HG03558 (cell line): Measurements from ENCODE around the gene RNF112.

ENCODE experiments used
- ATAC-seq: cut with Tn5 transposase; IDR thresholded peaks from one replicate; pipeline ENCODE4 v1.9.1; 2021; ENCODE audit warnings: moderate number of reproducible peaks; ENCODE audit not compliant: unreplicated experiment; ENCODE audit errors: extremely low read depth

The RNF112 gene

DNA sequence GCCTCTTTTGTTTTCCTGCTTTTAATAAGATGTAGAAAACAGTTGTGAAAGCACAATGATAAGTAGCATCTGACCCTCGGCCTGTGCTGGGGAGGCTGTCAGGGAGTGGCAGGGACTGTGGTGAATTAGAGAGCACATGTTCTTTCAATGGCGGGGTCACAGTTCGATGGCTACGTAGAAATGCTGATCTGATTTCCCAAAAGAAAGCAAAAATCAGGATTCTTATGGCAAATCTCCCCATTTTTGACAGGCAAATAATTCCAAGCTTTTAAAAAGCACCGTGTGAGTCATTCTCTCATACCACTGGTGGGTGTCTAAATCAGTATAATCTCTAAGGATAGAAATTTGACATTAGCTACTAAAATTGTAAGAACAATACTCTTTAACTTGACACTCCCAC lies 36.9 kb upstream of the RNF112 start:
- no peak for ATAC-seq

- no peak for ATAC-seq
Observed at GRCh38 chr17:19375732-19376131, 35.3 kb upstream of the RNF112 start.

GRCh38 chr17:19376811-19377210 lies 34.2 kb upstream of the RNF112 start:
- ATAC-seq, result no peak

DNA sequence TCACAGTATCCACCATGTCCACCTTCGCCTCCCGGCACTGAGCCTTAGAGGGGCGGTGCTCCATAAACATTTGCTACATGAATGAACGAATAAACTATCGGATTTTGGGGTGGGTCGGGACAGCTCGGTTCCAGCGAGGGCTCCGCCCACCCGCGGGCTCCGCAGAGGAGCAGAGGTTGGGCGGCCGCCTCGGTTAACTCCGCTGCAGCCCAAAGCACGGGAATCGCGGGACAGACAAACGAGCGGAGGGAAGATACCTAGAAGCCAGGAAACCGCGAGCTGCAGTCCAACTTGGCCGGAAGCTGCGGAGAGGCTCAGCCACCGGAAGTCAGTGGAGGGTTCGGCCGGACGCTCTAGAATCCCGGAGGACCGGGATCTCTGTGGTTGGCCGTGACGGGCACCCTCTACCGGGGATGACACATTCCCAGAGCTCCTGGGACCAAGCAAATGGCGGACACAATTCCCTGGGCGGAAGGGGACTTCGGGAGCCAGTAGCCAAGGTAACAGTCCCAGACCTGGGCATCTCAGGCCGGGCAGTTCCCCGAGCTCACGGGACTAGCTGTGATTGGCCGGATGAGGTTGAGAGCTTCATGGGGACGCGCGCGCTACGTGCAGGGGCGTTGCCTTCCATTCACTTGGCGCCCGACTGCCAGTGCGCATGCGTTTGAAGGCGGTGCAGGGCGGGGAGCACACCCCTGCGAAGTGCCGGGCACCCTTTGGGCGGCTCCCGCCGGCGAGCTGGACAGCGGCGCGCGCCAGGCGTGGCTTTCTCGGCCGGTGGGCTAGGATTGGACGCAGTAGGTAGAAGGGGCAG lies 33.2 kb upstream of the RNF112 start:
- peak; percentile 81 for ATAC-seq

GRCh38 chr17:19378416-19379360 lies 32.3 kb upstream of the RNF112 start, which contains the start of gene MAPK7:
Gene MAPK7 (plus strand): TSS chr17:19378498. CDS start chr17:19378901, 403 bp downstream.
- no peak for ATAC-seq

- no peak for ATAC-seq
Observed at GRCh38 chr17:19379361-19380065, 31.5 kb upstream of the RNF112 start.

DNA sequence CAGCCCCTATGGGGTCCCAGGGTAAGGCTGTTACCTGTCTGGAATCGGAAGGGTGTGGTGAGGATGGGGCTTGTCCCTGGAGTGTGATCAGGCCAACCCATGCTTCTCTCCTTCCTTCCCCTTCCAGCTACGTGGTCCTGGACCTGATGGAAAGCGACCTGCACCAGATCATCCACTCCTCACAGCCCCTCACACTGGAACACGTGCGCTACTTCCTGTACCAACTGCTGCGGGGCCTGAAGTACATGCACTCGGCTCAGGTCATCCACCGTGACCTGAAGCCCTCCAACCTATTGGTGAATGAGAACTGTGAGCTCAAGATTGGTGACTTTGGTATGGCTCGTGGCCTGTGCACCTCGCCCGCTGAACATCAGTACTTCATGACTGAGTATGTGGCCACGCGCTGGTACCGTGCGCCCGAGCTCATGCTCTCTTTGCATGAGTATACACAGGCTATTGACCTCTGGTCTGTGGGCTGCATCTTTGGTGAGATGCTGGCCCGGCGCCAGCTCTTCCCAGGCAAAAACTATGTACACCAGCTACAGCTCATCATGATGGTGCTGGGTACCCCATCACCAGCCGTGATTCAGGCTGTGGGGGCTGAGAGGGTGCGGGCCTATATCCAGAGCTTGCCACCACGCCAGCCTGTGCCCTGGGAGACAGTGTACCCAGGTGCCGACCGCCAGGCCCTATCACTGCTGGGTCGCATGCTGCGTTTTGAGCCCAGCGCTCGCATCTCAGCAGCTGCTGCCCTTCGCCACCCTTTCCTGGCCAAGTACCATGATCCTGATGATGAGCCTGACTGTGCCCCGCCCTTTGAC lies 30.3 kb upstream of the RNF112 start:
- ATAC-seq, result no peak

- ATAC-seq, result no peak
Observed at GRCh38 chr17:19381361-19381740, 29.7 kb upstream of the RNF112 start.

- no peak for ATAC-seq
Observed at GRCh38 chr17:19381741-19382444, 29.1 kb upstream of the RNF112 start.

DNA sequence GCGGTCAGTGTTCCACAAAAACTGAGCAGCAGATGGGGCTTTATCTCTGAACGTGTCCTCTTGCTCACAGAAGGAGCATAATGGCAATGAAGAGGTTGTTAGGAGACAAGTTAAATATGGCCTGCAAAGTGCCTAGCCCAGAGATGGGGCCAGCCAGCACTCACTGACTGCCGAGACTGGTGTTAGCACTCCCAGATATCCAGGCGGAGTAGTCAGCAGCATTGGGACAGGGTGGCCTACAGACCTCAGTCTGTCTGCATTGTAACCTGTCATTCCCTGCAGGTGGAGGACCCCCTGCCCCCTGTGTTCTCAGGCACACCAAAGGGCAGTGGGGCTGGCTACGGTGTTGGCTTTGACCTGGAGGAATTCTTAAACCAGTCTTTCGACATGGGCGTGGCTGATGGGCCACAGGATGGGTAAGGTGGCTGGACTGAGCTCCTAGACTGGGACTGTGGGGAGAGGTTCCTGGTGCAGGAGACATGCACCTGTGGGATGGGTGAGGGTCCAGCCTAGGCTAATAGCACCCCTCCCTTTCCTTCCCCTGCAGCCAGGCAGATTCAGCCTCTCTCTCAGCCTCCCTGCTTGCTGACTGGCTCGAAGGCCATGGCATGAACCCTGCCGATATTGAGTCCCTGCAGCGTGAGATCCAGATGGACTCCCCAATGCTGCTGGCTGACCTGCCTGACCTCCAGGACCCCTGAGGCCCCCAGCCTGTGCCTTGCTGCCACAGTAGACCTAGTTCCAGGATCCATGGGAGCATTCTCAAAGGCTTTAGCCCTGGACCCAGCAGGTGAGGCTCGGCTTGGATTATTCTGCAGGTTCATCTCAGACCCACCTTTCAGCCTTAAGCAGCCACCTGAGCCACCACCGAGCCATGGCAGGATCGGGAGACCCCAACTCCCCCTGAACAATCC lies 28.2 kb upstream of the RNF112 start:
- no peak for ATAC-seq

GRCh38 chr17:19383681-19384470 lies 27.2 kb upstream of the RNF112 start:
- ATAC-seq, result no peak

GRCh38 chr17:19384723-19385391 lies 26.2 kb upstream of the RNF112 start:
- ATAC-seq, result no peak

DNA sequence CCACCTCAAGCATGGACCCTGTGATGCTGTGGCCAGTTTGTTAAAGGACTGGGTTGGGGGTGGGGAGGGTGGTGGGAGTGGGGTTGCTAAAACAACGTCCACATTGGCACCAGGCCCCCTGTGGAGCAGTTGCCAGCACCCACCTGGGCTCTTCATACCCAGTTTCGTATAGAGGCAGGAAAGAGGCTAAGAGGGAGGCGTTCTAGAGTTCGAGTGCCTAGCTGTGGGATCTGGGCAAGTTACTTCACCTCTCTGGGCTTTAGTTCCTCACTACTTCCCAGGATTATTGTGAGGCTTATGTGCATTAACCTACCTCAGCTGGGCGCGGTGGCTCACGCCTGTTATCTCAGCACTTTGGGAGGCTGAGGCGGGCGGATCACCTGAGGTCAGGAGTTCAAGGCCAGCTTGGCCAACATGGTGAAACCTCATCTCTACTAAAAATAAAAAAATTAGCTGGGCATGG lies 25.5 kb upstream of the RNF112 start:
- ATAC-seq, result no peak

DNA sequence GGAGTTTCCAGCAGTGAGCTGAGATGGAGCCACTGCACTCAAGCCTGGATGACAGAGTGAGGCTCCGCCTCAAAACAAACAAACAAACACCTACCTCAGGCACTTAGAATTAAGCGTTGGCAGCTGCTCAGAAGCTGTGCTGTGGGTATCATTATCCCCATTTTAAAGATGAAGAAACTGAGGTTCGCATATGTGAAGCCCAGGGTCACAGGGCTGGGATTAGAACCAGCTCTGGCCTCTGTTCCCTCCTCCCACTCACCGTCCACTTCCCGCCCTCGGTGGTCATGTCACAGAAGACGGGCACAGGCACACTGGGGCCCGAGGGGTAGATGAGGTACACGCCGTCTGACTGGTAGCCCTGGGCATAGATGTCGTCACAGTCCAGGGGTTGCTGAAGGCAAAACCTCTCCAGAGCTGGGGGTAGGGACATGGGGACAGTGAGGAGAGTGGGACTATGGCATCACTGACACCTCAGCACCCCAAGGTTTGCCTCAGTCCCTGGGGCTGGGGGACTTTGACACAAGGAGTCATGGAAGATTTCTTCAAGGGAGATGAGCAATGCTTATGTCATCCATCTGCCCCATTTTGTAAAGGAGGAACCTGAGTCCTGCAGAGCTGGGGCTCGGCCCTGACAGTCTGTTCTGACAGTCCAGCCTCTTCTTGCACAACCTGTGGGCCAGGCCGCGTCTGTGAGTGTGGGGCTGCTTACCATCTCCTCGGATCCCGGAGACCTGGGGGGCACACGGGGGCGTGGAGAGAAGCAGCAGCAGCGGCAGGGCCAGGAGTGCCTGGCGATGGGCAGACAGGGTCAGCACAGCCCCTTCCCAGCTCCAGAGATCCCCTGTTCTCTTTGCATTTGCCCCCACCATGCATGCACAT lies 24.7 kb upstream of the RNF112 start:
- no peak for ATAC-seq

GRCh38 chr17:19386974-19387920 lies 23.8 kb upstream of the RNF112 start, which contains the start of gene MFAP4:
Gene MFAP4 (minus strand): TSS chr17:19387190. CDS start chr17:19387155, 35 bp downstream.
- no peak for ATAC-seq
